T-cell (primary cell): Measurements from ENCODE around the gene ZFX. TPM values are rescaled to one million over a fixed set of nuclear protein-coding genes. Genes with fewer than 3 reads are reported as not detected.

Experiments used
- ATAC-seq, 4 experiments: fragments of 200-7000 bp in 3 of 4; fragments of 150-1000 bp in 1 of 4; cut with Tn5 transposase; replicated peaks in 1 of 4; 1 replicate in 3 of 4; 2 replicates in 1 of 4; pipeline ENCODE4 v1.10.0; 2021; ENCODE audit warnings: moderate library complexity in 3 of 4, mild to moderate bottlenecking in 2 of 4, moderate number of reproducible peaks in 1 of 4
- CTCF ChIA-PET, 2 donors: fragments of 300-600 bp; sonication (Branson Sonifier 250); formaldehyde crosslinking; loops; one replicate each; lab custom pipeline; 2022; ENCODE audit warnings: antibody characterized with exemption in 2 of 2; lab: Charles Lee
- POLR2A ChIA-PET, 2 donors: fragments of 300-600 bp; sonication (Branson Sonifier 250); formaldehyde crosslinking; loops; one replicate each; lab custom pipeline; 2022; ENCODE audit warnings: antibody characterized with exemption in 2 of 2; lab: Charles Lee
- DNase-seq, 35 experiments: peaks; one replicate each; pipeline versions ENCODE4 v3.0.0 to v3.0.0-alpha.2; 2013 to 2023
- H3K27ac ChIP-seq: one replicate; pipeline ENCODE4 v1.5.1; 2013; ENCODE audit warnings: low read length
- H3K27me3 ChIP-seq, 2 experiments: replicated peaks in 1 of 2; 1 replicate in 1 of 2; 2 replicates in 1 of 2; pipeline versions ENCODE4 v1.6.1 to v1.7.0; 2013; ENCODE audit warnings: low read length in 1 of 2, mixed read lengths in 1 of 2; ENCODE audit not compliant: control insufficient read depth in 2 of 2, insufficient read depth in 2 of 2; ENCODE audit errors: extremely low read depth in 1 of 2
- H3K36me3 ChIP-seq, 2 donors: 1 replicate in 1 of 2; 2 replicates in 1 of 2; pipeline versions ENCODE4 v1.6.1 to v1.7.0; 2013; ENCODE audit warnings: low read length in 1 of 2; ENCODE audit not compliant: control insufficient read depth in 2 of 2, insufficient read depth in 1 of 2; ENCODE audit errors: extremely low read depth in 1 of 2
- H3K4me1 ChIP-seq, 2 experiments: 1 replicate in 1 of 2; 2 replicates in 1 of 2; pipeline versions ENCODE4 v1.6.1 to v1.7.0; 2013; ENCODE audit warnings: low read length in 2 of 2, mixed read lengths in 1 of 2; ENCODE audit not compliant: insufficient read depth in 2 of 2, control insufficient read depth in 1 of 2; ENCODE audit errors: extremely low read depth in 1 of 2
- H3K4me3 ChIP-seq, 2 donors: 1 replicate in 1 of 2; 2 replicates in 1 of 2; pipeline versions ENCODE4 v1.5.1 to v1.7.0; 2013; ENCODE audit warnings: mild to moderate bottlenecking in 2 of 2, low read length in 1 of 2, moderate library complexity in 1 of 2; ENCODE audit not compliant: control insufficient read depth in 1 of 2; ENCODE audit errors: extremely low read depth in 1 of 2
- H3K9me3 ChIP-seq: 2 replicates; pipeline ENCODE4 v1.7.0; 2013
- H3K27ac Mint-ChIP-seq, 2 donors: one replicate each; pipeline ENCODE4 v1.8.0; 2020 to 2021; ENCODE audit warnings: mild to moderate bottlenecking in 2 of 2, mixed read lengths in 2 of 2
- H3K27me3 Mint-ChIP-seq, 2 donors: one replicate each; pipeline ENCODE4 v1.8.0; 2021 to 2022; ENCODE audit warnings: mixed read lengths in 2 of 2
- H3K36me3 Mint-ChIP-seq: one replicate; pipeline ENCODE4 v1.8.0; 2021; ENCODE audit warnings: mixed read lengths
- H3K4me1 Mint-ChIP-seq, 3 donors: one replicate each; pipeline ENCODE4 v1.8.0; 2020 to 2022; ENCODE audit warnings: mixed read lengths in 3 of 3, mild to moderate bottlenecking in 1 of 3
- H3K4me3 Mint-ChIP-seq, 3 donors: one replicate each; pipeline ENCODE4 v1.8.0; 2020 to 2022; ENCODE audit warnings: mild to moderate bottlenecking in 3 of 3, mixed read lengths in 3 of 3, moderate library complexity in 3 of 3
- H3K9me3 Mint-ChIP-seq, 3 donors: one replicate each; pipeline ENCODE4 v1.8.0; 2020 to 2022; ENCODE audit warnings: mixed read lengths in 3 of 3
- WGBS: methylation state at CpG from one replicate; pipeline ENCODE4 v1.1.5; 2013; ENCODE audit warnings: missing lambda C conversion rate; ENCODE audit not compliant: insufficient coverage; 5-methylcytosine and 5-hydroxymethylcytosine counted together
- total RNA-seq, 35 experiments: library from RNA in 6 of 35; stranded (reverse) in 6 of 35; fragments of 120-200 nt in 1 of 35; gene quantifications; one replicate each; pipeline versions ENCODE4 v1.2.1 to v1.2.4 and lab custom pipeline; 2013 to 2026

ZFX gene
- total RNA-seq, 5 donors from 2014 or later (not counting 1 experiment from before 2014, with no cell fraction given), result 52.5 to 95.3 (median 66.5) TPM

DNA sequence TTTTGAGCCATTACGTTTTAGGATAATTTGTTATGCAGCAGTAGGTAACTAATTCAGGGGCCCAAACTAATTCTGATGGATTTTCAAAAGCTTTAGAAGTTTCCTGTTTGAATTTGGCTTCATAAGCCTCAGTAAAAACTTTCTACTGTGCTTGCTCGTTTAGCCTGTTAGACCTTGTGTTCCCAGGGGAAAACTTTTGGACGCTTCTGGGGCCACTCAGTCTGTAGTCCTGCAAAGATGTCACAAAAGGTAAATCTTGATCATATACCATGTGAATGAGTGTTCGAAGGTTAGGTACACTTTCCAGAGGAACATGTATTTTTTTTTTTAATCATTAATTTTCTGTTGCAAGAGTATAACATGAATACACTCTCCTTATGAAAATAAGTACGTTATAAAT, 93.7 kb downstream of the ZFX start:
- no peak overlapping the region for H3K4me3 Mint-ChIP-seq
- ATAC-seq (no peak), DNase-seq (no peak)
- H3K4me1 Mint-ChIP-seq, result no peaks in the 10 kb centered on the region
- peaks cover 3 to 9% of the 10 kb centered on the region in 2 donors for H3K27me3 Mint-ChIP-seq
- Histone ChIP-seq H3K36me3 (no peaks in the 10 kb centered on the region), H3K27ac (no peak overlapping the region), H3K27me3 (no peaks in the 10 kb centered on the region), H3K4me1 (no peaks in the 10 kb centered on the region), H3K4me3 (no peak overlapping the region), H3K9me3 (no peaks in the 10 kb centered on the region)
- CTCF ChIA-PET, result interaction anchor here in 1 of 2 donors (0.7 to 0.8 kb wide), 2 partner anchors 38 to 132 kb away, joined by 3 to 12 read pairs; no protein-coding TSS in a partner anchor
- H3K9me3 Mint-ChIP-seq, result no peaks in the 10 kb centered on the region
- no peak overlapping the region for H3K27ac Mint-ChIP-seq
- WGBS, result no CpG with 5 or more reads among the region's 5 CpGs
- no peaks in the 10 kb centered on the region for H3K36me3 Mint-ChIP-seq
- POLR2A ChIA-PET, result no interaction called here

GRCh38 chrX:24243692-24244091, 94.2 kb downstream of the ZFX start:
- Mint-ChIP-seq H3K4me3 (no peak overlapping the region), H3K27ac (no peak overlapping the region), H3K36me3 (no peaks in the 10 kb centered on the region), H3K9me3 (no peaks in the 10 kb centered on the region), H3K4me1 (no peaks in the 10 kb centered on the region), H3K27me3 (peaks cover under 1 to 6% of the 10 kb centered on the region in 2 donors)
- Histone ChIP-seq H3K4me1 (no peaks in the 10 kb centered on the region), H3K27me3 (no peaks in the 10 kb centered on the region), H3K36me3 (no peaks in the 10 kb centered on the region), H3K4me3 (no peak overlapping the region), H3K9me3 (no peaks in the 10 kb centered on the region), H3K27ac (no peak overlapping the region)
- no peak for ATAC-seq
- WGBS, result no CpG with 5 or more reads among the region's 3 CpGs
- DNase-seq, result no peak
- ChIA-PET CTCF (no interaction called here), POLR2A (no interaction called here)

GRCh38 chrX:24245202-24245601, 95.7 kb downstream of the ZFX start:
- ATAC-seq (no peak), DNase-seq (no peak)
- ChIA-PET CTCF (no interaction called here), POLR2A (no interaction called here)
- peaks cover 0 to 4% of the 10 kb centered on the region in 2 donors for H3K27me3 Mint-ChIP-seq
- Histone ChIP-seq H3K9me3 (no peaks in the 10 kb centered on the region), H3K36me3 (no peaks in the 10 kb centered on the region), H3K4me1 (no peaks in the 10 kb centered on the region), H3K27me3 (no peaks in the 10 kb centered on the region), H3K27ac (no peak overlapping the region), H3K4me3 (no peak overlapping the region)
- WGBS, result no CpG with 5 or more reads among the region's 6 CpGs
- no peak overlapping the region for H3K27ac Mint-ChIP-seq
- no peaks in the 10 kb centered on the region for H3K9me3 Mint-ChIP-seq
- no peak overlapping the region for H3K4me3 Mint-ChIP-seq
- H3K4me1 Mint-ChIP-seq, result no peaks in the 10 kb centered on the region
- no peaks in the 10 kb centered on the region for H3K36me3 Mint-ChIP-seq

GRCh38 chrX:24248042-24248441, 98.5 kb downstream of the ZFX start:
- Mint-ChIP-seq H3K27ac (no peak overlapping the region), H3K4me3 (no peak overlapping the region), H3K36me3 (no peaks in the 10 kb centered on the region), H3K9me3 (no peaks in the 10 kb centered on the region), H3K4me1 (no peaks in the 10 kb centered on the region), H3K27me3 (peaks cover 5 to 17% of the 10 kb centered on the region in 2 donors)
- ChIA-PET CTCF (no interaction called here), POLR2A (no interaction called here)
- Histone ChIP-seq H3K27ac (no peak overlapping the region), H3K4me3 (no peak overlapping the region), H3K27me3 (no peaks in the 10 kb centered on the region), H3K9me3 (no peaks in the 10 kb centered on the region), H3K36me3 (no peaks in the 10 kb centered on the region), H3K4me1 (no peaks in the 10 kb centered on the region)
- DNase-seq (no peak), ATAC-seq (no peak)
- no CpG with 5 or more reads among the region's 4 CpGs for WGBS

- ChIA-PET POLR2A (no interaction called here), CTCF (no interaction called here)
- H3K4me3 Mint-ChIP-seq, result no peak overlapping the region
- no peaks in the 10 kb centered on the region for H3K4me1 Mint-ChIP-seq
- Histone ChIP-seq H3K9me3 (no peaks in the 10 kb centered on the region), H3K4me3 (no peak overlapping the region), H3K27ac (no peak overlapping the region), H3K27me3 (no peaks in the 10 kb centered on the region), H3K4me1 (no peaks in the 10 kb centered on the region), H3K36me3 (no peaks in the 10 kb centered on the region)
- H3K27me3 Mint-ChIP-seq, result peaks cover 11 to 29% of the 10 kb centered on the region in 2 donors
- H3K9me3 Mint-ChIP-seq, result no peaks in the 10 kb centered on the region
- H3K36me3 Mint-ChIP-seq, result no peaks in the 10 kb centered on the region
- WGBS, result no CpG with 5 or more reads among the region's 3 CpGs
- ATAC-seq, result no peak
- no peak overlapping the region for H3K27ac Mint-ChIP-seq
- no peak for DNase-seq
These were observed 103.5 kb downstream of the ZFX start for GRCh38 chrX:24253030-24253429.

- H3K9me3 Mint-ChIP-seq, result no peaks in the 10 kb centered on the region
- H3K27ac ChIP-seq, result no peak overlapping the region
- H3K27me3 Mint-ChIP-seq, result peaks cover 11 to 29% of the 10 kb centered on the region in 2 donors
- H3K9me3 ChIP-seq, result no peaks in the 10 kb centered on the region
- H3K4me3 ChIP-seq, result no peak overlapping the region
- no peaks in the 10 kb centered on the region for H3K36me3 Mint-ChIP-seq
- ChIA-PET POLR2A (no interaction called here), CTCF (interaction anchor here in 1 of 2 donors (0.6 kb wide), 1 partner anchor 474 kb away, joined by 3 read pairs; no protein-coding TSS in a partner anchor)
- H3K27me3 ChIP-seq, result no peaks in the 10 kb centered on the region
- ATAC-seq (no peak), DNase-seq (no peak)
- H3K4me3 Mint-ChIP-seq, result no peak overlapping the region
- WGBS, result no CpG with 5 or more reads among the region's 1 CpG
- no peaks in the 10 kb centered on the region for H3K4me1 ChIP-seq
- no peaks in the 10 kb centered on the region for H3K36me3 ChIP-seq
- H3K4me1 Mint-ChIP-seq, result no peaks in the 10 kb centered on the region
- H3K27ac Mint-ChIP-seq, result no peak overlapping the region
These were observed 103.9 kb downstream of the ZFX start for GRCh38 chrX:24253469-24253868.

DNA sequence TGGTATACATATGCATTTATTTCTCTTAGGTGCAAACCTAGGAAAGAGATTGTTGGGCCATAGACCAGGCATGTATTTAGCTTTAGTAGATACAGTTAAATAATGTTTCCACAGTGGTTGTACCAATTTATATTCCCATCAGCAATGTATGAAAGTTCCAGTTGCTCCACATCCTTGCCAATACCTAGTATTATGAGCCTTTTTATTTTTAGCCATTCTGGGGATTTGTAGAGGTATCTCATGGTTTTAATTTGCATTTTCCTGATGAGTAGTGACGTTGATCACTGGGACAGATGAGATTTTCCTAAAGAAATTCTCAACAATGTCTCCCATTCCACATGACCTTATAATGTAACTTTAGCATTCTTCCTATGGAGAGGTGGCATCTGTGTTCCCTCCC, 107.5 kb downstream of the ZFX start:
- no peak overlapping the region for H3K27ac ChIP-seq
- no peaks in the 10 kb centered on the region for H3K27me3 ChIP-seq
- no peak overlapping the region for H3K4me3 ChIP-seq
- Mint-ChIP-seq H3K9me3 (no peaks in the 10 kb centered on the region), H3K4me3 (no peak overlapping the region), H3K36me3 (no peaks in the 10 kb centered on the region), H3K27me3 (peaks cover 6 to 14% of the 10 kb centered on the region in 2 donors), H3K27ac (no peak overlapping the region), H3K4me1 (peaks cover 8 to 9% (median 9%) of the 10 kb centered on the region in 3 donors)
- ChIA-PET CTCF (interaction anchor here in 1 of 2 donors (0.5 kb wide), 1 partner anchor 270 kb away, joined by 3 read pairs; no protein-coding TSS in a partner anchor), POLR2A (no interaction called here)
- no peaks in the 10 kb centered on the region for H3K9me3 ChIP-seq
- ATAC-seq (no peak), DNase-seq (no peak)
- no CpG with 5 or more reads among the region's 1 CpG for WGBS
- H3K36me3 ChIP-seq, result no peaks in the 10 kb centered on the region
- no peaks in the 10 kb centered on the region for H3K4me1 ChIP-seq
